ENCODE measurements around the gene SERPINB2.
"Not testable (repeated sequence)": the region's sequence is repeated elsewhere in the genome, so short reads cannot be mapped to it uniquely, and the experiment has no call there.

SERPINB2 gene

GRCh38 chr18:63936156-63936931, 48.8 kb downstream of the SERPINB2 start:
- DNase-seq (ENCODE audit: low read depth in 2 of 2) = peak; percentile 25 to 39

GRCh38 chr18:63936932-63937393, 49.5 kb downstream of the SERPINB2 start:
- DNase-seq (ENCODE audit: low read depth in 2 of 2) = no peak

GRCh38 chr18:63940008-63940407, 52.5 kb downstream of the SERPINB2 start:
- DNase-seq (ENCODE audit: low read depth in 2 of 2) = no peak

- DNase-seq (ENCODE audit: low read depth in 2 of 2) = not testable (repeated sequence)
These were observed 53.1 kb downstream of the SERPINB2 start for GRCh38 chr18:63940543-63941050.

GRCh38 chr18:63947051-63947790, 59.7 kb downstream of the SERPINB2 start:
- no peak for DNase-seq (ENCODE audit: low read depth in 2 of 2)

GRCh38 chr18:63949068-63949737, 61.7 kb downstream of the SERPINB2 start, which contains the start of gene HMSD:
Gene HMSD, plus strand, starts transcription at chr18:63949301. Its CDS starts 4,155 bp downstream, at chr18:63953456.
- peak; percentile 63 to 70 for DNase-seq (ENCODE audit: low read depth in 2 of 2)

GRCh38 chr18:63951302-63951705, 63.8 kb downstream of the SERPINB2 start:
- DNase-seq (ENCODE audit: low read depth in 2 of 2) = peak in 1 of 2 donors; percentile 11

Measured in stimulated activated CD8-positive, alpha-beta memory T cell treated with anti-CD3 and anti-CD28 coated beads, Interleukin-15, amount 100 ng/mL, for 48 hours (primary cell).